NK-92 (cell line): ENCODE measurements around the gene RRP1.
"Not testable (repeated sequence)": the region's sequence is repeated elsewhere in the genome, so short reads cannot be mapped to it uniquely, and the experiment has no call there.

ENCODE experiments used
- DNase-seq: peaks from one replicate; lab custom pipeline; 2025; ENCODE audit not compliant: unreplicated experiment; lab: John Stamatoyannopoulos, UW

The RRP1 gene

GRCh38 chr21:43816611-43817071 is 27.3 kb downstream of the RRP1 start:
- DNase-seq: no peak

DNA sequence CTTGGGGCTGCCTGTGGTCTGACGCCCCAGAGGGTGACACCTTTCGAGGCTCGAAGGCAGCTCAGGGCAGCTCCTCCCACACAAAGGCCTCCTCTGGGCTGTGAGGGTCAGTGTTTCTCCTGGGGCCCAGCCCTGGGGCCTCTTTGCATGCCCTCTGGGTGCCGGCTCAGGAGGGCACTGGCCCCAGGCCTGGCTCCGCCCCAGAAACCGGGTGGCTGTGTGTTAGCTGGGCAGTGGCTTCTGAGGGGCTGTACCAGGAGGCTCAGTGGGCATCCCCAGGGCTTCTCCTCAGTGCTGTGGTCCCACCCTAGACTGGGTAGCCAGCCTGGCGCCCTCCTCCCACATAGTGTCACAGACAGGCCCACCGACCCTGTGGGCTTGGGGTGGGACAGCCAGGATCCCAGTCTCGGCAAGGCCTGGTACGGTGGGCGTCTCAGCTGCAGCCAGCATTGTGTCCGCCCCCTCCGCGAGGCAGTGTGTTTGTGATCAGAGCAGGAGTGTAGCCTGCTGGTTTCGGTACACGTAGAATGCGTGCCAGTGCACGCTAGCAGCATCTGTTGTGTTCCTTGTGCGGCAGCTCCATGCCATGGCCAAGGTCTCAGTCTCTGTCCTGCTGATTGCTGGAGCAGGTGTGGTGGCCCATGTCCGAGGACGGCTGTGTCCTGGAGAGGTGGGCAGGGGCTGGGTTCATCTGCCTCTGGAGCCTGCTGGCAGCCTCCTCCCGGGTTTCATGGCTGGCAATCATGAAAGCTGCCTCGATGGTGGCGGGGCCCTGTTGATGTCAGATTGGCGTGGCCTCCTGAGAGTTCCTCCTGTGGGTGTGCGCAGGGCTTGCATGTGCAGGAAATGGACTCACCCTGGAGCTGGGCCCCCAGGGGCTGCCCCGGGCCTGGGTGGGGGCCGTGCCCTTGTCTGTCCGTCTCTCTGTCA is 28.0 kb downstream of the RRP1 start:
- DNase-seq: no peak

DNA sequence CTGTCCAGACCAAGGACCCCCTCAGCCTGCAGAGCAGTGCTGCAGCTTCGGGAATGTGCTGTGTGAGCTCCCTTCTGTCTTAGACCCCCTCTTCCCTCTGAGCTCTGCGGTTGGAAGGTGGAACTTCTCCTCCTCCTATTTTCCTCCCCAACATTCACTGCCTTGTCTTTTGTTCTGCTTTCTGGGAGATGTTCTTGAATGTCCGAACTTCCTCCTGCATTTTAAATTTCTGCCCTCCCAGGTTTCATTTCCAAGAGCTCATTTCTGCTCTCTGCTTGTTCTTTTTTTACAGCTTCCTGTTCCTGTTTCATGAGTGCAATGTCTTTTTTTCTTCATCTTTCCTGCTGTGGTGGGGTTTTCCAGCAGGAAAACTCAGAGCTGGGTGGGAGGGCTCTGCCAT is 29.3 kb downstream of the RRP1 start:
- DNase-seq: no peak

- DNase-seq: no peak
Measured at GRCh38 chr21:43819511-43820405, 30.4 kb downstream of the RRP1 start.

GRCh38 chr21:43820466-43820865 is 31.1 kb downstream of the RRP1 start:
- no peak for DNase-seq

GRCh38 chr21:43822166-43822565 is 32.8 kb downstream of the RRP1 start:
- DNase-seq: not testable (repeated sequence)

DNA sequence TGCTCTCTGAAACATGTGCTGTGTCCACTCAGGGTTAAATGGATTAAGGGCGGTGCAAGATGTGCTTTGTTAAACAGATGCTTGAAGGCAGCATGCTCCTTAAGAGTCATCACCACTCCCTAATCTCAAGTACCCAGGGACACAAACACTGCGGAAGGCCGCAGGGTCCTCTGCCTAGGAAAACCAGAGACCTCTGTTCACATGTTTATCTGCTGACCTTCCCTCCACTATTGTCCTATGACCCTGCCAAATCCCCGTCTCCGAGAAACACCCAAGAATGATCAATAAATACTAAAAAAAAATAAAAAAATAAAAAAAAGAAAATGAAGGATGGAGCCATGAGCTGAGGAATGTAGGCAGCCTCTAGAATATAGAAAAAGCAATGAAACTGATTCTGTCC is 33.4 kb downstream of the RRP1 start:
- DNase-seq: not testable (repeated sequence)

DNA sequence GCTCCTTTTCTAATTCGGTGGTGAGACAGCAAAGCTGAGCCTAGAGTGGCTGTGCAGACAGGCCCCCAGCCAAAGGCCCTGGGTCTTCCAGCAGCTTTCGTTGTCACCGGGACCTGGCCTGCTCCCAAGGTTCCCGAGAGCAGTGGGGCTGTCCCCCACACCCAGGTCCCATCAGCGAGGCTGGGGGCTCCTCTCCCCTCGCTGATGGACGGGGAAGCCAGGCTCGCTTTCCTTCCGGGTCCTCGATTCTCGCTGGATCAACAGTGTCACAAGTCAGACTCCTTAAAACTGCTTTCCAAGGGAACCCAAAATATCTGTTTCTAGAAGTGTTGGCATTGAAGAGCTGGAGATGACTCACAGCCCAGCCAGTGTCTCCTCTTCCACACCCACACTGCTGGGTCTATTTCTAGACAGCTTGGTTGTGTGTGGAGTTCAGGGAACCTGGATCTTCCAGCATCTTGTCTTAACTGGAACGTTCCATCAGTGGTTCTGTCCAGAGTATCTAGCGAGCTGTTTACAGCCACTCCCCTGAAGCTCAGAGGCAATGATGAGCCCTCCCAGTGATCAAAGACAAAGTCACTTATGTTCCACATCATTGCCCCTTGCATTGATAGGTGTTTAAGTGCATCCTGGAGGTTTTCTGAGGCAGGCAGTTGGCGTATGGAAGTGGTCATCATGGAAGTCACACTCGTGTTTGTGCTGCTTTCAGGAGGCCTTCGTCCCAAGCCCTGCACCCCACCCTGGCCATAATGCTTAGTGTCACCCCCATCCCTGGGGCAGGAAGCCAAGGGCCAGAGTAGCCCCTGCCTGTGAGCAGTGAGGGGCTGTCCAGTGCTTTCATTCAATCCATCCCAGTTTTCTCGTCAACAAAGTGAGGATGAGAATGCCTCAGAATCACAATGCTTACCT is 35.2 kb downstream of the RRP1 start:
- DNase-seq: no peak

- DNase-seq: no peak
Measured at GRCh38 chr21:43825242-43825935, 36.0 kb downstream of the RRP1 start.

DNA sequence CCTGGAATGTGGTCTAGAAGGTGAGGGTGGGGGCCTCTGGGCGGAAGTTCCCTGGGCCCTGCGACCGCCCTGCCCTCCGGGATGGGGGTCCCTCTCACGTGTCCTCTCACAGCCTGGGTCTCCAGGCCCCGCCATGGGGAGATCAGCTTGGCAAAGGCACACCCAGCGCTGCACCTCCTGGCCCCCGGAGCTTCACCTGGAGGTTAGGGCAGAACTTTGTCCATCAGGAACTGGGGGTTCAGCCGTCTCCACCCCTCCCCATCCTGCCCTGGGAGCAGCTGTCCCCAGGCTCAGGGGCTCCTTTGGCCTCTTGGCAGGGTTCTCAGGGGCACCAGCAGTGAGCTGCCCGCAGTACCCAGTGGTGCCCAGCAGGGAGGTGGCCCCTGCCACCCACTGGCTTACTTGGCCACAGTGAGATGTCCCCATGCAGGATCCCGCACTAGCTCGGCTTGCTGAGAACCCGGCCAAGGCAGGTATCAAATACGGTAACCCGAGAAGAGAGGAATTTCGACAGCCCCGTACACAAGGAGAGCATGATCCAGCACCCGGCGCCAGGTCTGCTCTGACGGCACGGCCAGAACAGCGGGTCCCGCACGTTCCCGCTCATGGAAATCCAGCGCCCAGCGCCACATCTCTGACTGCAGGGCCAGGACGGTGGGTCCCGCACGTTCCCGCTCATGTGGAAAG is 36.7 kb downstream of the RRP1 start:
- no peak for DNase-seq

DNA sequence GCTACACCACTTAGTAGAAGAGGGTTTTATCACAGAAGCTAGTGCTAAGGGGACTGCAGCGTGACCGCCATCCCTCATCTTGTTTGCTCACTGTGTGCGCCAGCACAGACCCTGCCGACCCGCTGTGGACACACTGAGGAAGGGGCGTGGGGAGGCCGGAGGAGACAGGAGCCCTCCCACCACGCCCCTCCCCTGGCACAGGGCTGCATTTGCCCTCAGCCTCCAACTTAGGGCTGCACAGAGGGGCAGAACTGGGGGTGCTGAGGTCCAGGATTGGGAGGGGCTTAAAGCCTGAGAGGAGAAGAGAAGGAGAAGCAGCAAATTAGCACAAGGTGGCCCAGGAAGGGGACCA is 37.2 kb downstream of the RRP1 start:
- no peak for DNase-seq

GRCh38 chr21:43827015-43827611 is 37.7 kb downstream of the RRP1 start:
- DNase-seq: no peak

GRCh38 chr21:43829161-43829560 is 39.8 kb downstream of the RRP1 start:
- no peak for DNase-seq

DNA sequence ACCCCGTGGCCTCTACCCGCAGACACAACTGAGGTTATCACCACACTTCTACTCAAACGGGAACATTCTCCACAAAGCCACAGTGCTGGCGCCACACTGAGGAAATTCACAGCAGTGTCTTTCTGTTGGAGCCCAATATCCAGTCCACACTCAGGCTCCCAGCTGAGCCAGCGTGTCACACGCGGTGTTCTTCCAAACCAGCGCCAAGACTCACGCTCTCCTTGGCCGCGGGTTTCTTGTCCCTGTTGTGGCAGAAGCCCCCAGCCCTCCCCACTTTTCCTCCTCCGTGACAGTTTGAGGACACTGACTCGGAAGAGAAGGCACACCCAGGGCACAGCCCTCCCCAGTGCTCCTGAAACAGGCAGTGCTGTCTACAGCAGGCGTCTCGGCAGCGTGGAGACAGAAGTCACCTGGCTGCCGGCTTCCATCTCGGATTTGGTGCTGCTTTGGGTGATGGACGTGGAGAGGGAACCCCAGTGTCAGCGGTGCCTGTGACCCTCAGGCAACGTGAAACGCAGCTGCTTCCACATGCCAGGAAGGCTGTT is 40.3 kb downstream of the RRP1 start:
- DNase-seq: no peak

DNA sequence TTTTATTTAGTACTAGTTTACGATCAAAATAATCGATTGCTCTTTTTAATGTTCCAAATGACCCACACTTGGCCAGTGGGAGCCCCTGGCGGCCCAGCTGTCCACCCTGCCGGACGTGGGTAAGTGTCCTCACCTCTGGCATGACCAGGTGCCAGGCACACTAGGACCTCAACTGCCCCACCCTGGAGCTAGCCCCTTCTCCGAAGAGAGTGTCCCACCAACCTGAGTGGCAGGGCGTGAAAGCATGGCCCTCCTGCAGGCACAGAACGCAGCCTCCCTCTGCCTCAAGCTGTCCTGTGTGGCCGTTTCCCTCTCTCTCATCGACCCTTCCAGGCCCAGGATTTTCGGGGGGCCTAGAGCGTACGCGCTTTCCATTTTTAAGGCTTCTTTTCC is 42.8 kb downstream of the RRP1 start:
- DNase-seq: no peak

DNA sequence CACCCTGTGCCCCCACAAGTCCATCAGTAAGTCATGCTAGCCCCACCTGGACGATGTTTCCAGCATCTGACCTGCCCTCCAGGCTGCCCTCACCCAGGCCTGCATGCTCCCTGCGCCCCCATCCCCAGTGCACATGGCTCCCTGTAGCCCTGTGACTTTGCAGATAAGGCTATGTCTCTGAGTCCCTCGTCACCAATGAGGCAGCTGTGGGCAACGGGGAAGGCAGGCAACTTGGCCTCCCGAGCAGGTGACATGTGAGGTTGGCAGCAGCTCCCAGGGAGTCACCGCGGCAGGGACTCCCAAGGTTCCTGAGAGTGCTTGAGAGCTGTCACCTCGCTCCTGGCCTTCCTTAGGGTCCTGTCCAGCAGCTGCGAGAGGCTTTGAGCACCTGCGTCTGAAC is 43.3 kb downstream of the RRP1 start:
- no peak for DNase-seq

DNA sequence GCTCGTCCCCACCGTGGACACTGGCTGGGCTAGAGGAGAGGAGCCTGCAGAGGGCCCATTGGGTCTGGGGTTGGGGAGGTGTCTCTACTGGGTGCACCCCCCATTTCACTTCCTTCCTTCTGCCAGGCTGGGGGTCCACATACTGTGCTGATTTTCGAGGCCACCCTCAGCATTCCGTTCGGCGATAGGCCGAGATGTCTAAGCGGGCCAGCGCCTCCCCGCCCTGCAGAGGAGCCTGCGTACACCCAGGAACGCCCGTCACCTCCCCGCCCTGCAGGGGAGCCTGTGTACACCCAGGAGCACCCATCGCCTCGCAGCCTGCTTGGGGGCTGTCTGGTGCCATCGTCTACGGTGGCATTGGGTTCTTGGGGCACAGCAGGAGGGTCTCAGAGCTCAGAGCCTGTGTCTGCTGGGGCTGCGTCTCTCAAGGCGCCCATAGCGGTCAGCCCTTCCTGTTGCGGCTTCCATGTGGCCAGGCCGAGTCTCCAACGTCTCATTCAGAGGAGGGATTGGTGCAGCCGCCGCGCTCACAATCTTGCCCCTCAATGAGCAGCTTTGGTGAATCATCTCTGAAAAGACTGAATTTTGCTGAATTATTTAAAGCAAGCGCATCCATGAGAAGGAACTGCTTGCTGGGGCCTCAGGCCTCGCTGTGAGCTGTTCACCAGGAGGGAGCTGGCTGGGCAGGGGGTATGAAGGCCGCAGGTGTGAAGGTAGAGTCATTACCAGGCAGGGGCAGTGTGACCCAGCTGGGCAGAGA is 44.9 kb downstream of the RRP1 start:
- no peak for DNase-seq

GRCh38 chr21:43835050-43835449 is 45.7 kb downstream of the RRP1 start:
- DNase-seq: no peak
